ENCODE results near the gene ASPSCR1. TPM values are rescaled to one million over a fixed set of nuclear protein-coding genes. Genes with fewer than 3 reads are reported as not detected.

ASPSCR1 gene
- total and polyA plus RNA-seq, 10 of the 15 experiments (the other 5 are each of a cell fraction or from before 2014, with no cell fraction given): 1.5 to 48.4 (median 25.4) TPM

DNA sequence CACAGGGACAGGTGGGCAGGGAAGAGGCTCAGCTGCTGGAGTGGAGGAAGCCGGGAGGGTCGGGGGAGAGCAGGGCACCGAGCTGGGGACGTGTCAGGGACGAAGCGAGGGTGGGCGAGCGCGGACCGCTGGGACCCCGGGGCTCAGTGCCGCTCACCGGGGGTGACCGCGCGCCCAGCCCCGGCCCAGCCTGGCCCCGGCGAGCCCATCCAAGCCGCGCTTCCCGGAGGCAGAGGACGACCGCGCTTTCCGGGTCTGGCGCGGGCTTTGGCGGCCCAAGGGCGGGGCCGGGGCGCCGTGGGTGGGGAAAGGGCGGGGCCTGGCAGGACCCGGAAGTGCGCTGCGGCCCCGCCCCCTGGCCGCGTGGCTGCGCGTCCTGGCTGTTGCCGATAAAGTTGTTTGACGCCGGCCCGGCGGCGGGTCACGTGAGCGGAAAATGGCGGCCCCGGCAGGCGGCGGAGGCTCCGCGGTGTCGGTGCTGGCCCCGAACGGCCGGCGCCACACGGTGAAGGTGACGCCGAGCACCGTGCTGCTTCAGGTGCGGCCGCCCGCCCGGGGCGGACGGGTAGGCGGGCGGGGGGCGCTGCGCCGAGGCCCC lies at the start of gene ASPSCR1 (continued):
- TF ChIP-seq, protein P1, sequence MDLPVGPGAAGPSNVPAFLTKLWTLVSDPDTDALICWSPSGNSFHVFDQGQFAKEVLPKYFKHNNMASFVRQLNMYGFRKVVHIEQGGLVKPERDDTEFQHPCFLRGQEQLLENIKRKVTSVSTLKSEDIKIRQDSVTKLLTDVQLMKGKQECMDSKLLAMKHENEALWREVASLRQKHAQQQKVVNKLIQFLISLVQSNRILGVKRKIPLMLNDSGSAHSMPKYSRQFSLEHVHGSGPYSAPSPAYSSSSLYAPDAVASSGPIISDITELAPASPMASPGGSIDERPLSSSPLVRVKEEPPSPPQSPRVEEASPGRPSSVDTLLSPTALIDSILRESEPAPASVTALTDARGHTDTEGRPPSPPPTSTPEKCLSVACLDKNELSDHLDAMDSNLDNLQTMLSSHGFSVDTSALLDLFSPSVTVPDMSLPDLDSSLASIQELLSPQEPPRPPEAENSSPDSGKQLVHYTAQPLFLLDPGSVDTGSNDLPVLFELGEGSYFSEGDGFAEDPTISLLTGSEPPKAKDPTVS (IDR thresholded peaks at IDR 0.05; ENCODE audit: low read depth, low read length): no peak

DNA sequence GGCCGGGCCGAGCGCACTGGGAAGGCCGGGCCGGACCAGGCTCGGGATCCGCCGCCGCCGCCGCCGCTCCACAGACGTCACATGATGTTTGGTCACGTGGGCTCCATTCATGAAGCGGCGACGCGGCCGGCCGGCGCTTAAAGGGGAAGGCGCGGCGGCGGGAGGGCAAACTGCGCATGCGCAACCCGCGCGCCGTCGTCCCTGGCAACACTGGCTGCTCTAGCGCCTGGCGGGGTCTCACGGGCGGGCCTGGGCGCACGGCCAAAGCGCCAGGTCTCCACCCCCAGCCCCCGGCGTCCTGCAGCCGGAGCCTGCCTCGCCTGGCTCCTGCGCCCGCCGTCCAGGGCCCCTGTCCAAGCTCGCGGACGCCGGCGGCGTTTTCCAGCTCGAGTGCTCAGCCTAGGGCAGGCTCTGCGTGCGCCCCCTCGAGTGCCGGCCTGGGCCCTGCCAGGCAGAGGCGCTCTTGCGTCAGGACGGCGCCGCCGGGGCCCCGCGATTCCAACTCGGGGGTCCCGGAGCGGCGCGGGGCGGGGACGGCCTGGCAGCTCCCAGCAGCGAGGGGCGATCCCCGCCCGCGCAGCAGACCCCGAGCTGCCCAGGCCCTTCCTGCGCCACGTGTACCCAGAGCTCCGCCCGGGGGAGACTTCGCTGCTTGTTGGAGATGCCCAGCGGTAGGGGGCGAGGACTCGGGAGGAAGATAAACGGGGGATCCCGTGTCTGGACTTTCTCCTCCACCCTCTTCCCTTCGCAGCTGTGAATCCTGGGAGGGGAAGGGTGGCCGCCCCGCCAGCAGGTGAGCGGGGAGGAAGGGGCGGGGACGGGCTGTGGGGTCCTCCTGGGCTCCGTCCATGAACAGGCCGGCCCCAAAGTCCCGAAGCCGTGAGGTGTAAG lies 49.5 kb upstream of the ASPSCR1 start, which contains the start of gene MAFG:
Gene MAFG (minus strand): TSS at position 83 of the 891 bp plus-strand sequence. CDS start 4,550 bp downstream, outside the sequence.
- H3K4me3 ChIP-seq: peak within 1 kb of the TSS; percentile 83
- 8% methylated on average over 88 of the region's 98 CpGs for WGBS (ENCODE audit: insufficient coverage, insufficient replicate concordance, low lambda C conversion rate, missing lambda C conversion rate)
- H3K4me2 ChIP-seq (ENCODE audit: control insufficient read depth, insufficient read depth): peak within 1 kb of the TSS; percentile 97
- H3K27me3 ChIP-seq (replicated peaks in 1 of 2; ENCODE audit: control insufficient read depth in 2 of 2, insufficient read depth in 2 of 2, low read length in 1 of 2): no peaks in the 10 kb centered on the region
- H3K9me3 ChIP-seq (replicated peaks; ENCODE audit: control insufficient read depth, insufficient read depth, low read length): no peaks in the 10 kb centered on the region
- intact Hi-C loops (cut with micrococcal nuclease; ENCODE audit: unreplicated experiment): loop anchor here (5.0 kb wide), 2 partner anchors 39 to 56 kb away; partner anchors contain the start of gene ARHGDIA
- DNase-seq (ENCODE audit: low read depth, low spot score) (peak; percentile 48), FAIRE-seq (peak; percentile 61), ATAC-seq (peak; percentile 75)
- H3K79me2 ChIP-seq (ENCODE audit: control insufficient read depth, insufficient read depth, low read length): peaks cover 38% of the 10 kb centered on the region
- ChIA-PET CTCF (interaction anchor here (0.8 to 1.7 kb wide), 6 partner anchors 8 to 93 kb away, joined by 4 to 8 read pairs (median 4); no protein-coding TSS in a partner anchor), SMC1A (ENCODE audit: uncharacterized antibody, unreplicated experiment) (interaction anchor here (1.0 to 1.5 kb wide), 3 partner anchors 11 to 94 kb away, joined by 3 to 6 read pairs (median 3); no protein-coding TSS in a partner anchor), POLR2A (interaction anchor here (0.6 to 1.6 kb wide), 6 partner anchors 9 to 269 kb away, joined by 3 to 8 read pairs (median 4); partner anchors contain the start of genes P4HB and PYCR1), RAD21 (ENCODE audit: unreplicated experiment) (interaction anchor here (0.8 to 1.0 kb wide), 2 partner anchors 35 to 67 kb away, joined by 3 read pairs; partner anchors contain the start of gene P4HB)
- no TSS peak for BruUV-seq (replicated peaks)
- in situ Hi-C loops (cut with MboI): no loop called here
- no peaks in the 10 kb centered on the region; the same call in 1 of the 2 replicates for H4K20me1 ChIP-seq (ENCODE audit: control insufficient read depth, insufficient read depth)
- H3K4me1 ChIP-seq (ENCODE audit: control insufficient read depth, insufficient read depth, low read length): peaks cover 27% of the 10 kb centered on the region
- peak within 1 kb of the TSS; percentile 89 for H2AFZ ChIP-seq (ENCODE audit: control insufficient read depth, low read depth, low read length)
- H3K27ac ChIP-seq (ENCODE audit: control insufficient read depth, insufficient read depth): peak within 1 kb of the TSS; percentile 71
- H3K9ac ChIP-seq (ENCODE audit: control insufficient read depth, insufficient read depth, low read length): peak within 1 kb of the TSS; percentile 85
- H3K36me3 ChIP-seq (ENCODE audit: control insufficient read depth in 2 of 2, insufficient read depth in 2 of 2, low read length in 1 of 2): no peaks in the 10 kb centered on the region; a peak in 2 of 4 replicates
- TF ChIP-seq ZNF207 (IDR thresholded peaks at IDR 0.05; ENCODE audit: borderline replicate concordance): peak; percentile 92; the same call in 1 of the 2 replicates
- no peak for TF ChIP-seq NBN (IDR thresholded peaks at IDR 0.05)
- TF ChIP-seq KLF5 (IDR thresholded peaks at IDR 0.05; ENCODE audit: partially characterized antibody): peak; percentile 80
- TF ChIP-seq MEF2B (IDR thresholded peaks at IDR 0.05; ENCODE audit: partially characterized antibody, poor library complexity, severe bottlenecking): peak; percentile 23
- peak; percentile 53 for TF ChIP-seq SP1 (IDR thresholded peaks at IDR 0.05; ENCODE audit: low read depth, low read length)
- 0 out of 2 replicates have a peak, but pooled peaks have one; percentile 4 for TF ChIP-seq TCF3 (IDR thresholded peaks at IDR 0.05; ENCODE audit: borderline replicate concordance, insufficient read depth, low read depth, low read length)
- TF ChIP-seq SMC3 (IDR thresholded peaks at IDR 0.05; ENCODE audit: borderline replicate concordance, low read length): peak; percentile 14; the same call in 1 of the 2 replicates
- peak; percentile 69 for TF ChIP-seq MXI1 (IDR thresholded peaks at IDR 0.05; ENCODE audit: low read depth, low read length)
- TF ChIP-seq TCF7 (IDR thresholded peaks at IDR 0.05; ENCODE audit: borderline replicate concordance): no peak
- TF ChIP-seq CREB1 (IDR thresholded peaks at IDR 0.05; ENCODE audit: low read depth): peak; percentile 83
- TF ChIP-seq, protein P2, sequence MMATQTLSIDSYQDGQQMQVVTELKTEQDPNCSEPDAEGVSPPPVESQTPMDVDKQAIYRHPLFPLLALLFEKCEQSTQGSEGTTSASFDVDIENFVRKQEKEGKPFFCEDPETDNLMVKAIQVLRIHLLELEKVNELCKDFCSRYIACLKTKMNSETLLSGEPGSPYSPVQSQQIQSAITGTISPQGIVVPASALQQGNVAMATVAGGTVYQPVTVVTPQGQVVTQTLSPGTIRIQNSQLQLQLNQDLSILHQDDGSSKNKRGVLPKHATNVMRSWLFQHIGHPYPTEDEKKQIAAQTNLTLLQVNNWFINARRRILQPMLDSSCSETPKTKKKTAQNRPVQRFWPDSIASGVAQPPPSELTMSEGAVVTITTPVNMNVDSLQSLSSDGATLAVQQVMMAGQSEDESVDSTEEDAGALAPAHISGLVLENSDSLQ (IDR thresholded peaks at IDR 0.05): no peak
- peak; percentile 53 for TF ChIP-seq CREM (IDR thresholded peaks at IDR 0.05; ENCODE audit: low read depth)
- TF ChIP-seq LARP7 (IDR thresholded peaks at IDR 0.05): peak; percentile 98
- TF ChIP-seq, protein P3, sequence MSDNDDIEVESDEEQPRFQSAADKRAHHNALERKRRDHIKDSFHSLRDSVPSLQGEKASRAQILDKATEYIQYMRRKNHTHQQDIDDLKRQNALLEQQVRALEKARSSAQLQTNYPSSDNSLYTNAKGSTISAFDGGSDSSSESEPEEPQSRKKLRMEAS (IDR thresholded peaks at IDR 0.05; ENCODE audit: low read depth, low read length): peak; percentile 85
- peak; percentile 74 for TF ChIP-seq RELA (IDR thresholded peaks at IDR 0.05; ENCODE audit: borderline replicate concordance, partially characterized antibody)
- TF ChIP-seq GATAD2B (conservative IDR thresholded peaks at IDR 0.05; ENCODE audit: low read depth): peak; percentile 97
